ENCODE results near the gene DEDD. TPM values are rescaled to one million over a fixed set of nuclear protein-coding genes. Genes with fewer than 3 reads are reported as not detected.
A peak's percentile ranks its signal among the peaks of the same experiment; 100 is the strongest.

The DEDD gene
- total and polyA plus RNA-seq, 2 of the 13 experiments (the other 11 are each of a cell fraction or from before 2014, with no cell fraction given), result 12.6 to 27.8 TPM

- no peak for TF ChIP-seq SOX13 (IDR thresholded peaks at IDR 0.05)
- TF ChIP-seq SOX13 (CRISPR knock-in tag; conservative IDR thresholded peaks at IDR 0.05 in 1 of 2, IDR thresholded peaks at IDR 0.05 in 1 of 2), result no peak
- 0 out of 2 replicates have a peak, but pooled peaks have one; percentile 6 for TF ChIP-seq ZNF839 (CRISPR knock-in tag; IDR thresholded peaks at IDR 0.05; ENCODE audit: borderline replicate concordance)
- no peak for TF ChIP-seq ZNF18 (CRISPR knock-in tag; IDR thresholded peaks at IDR 0.05; ENCODE audit: insufficient replicate concordance)
- TF ChIP-seq ZFP91 (CRISPR knock-in tag; IDR thresholded peaks at IDR 0.05; ENCODE audit: borderline replicate concordance), result peak; percentile 72
- no peak; the same call in 1 of the 2 replicates for TF ChIP-seq ZNF414 (CRISPR knock-in tag; IDR thresholded peaks at IDR 0.05)
- TF ChIP-seq ZNF530 (CRISPR knock-in tag; IDR thresholded peaks at IDR 0.05; ENCODE audit: low read depth), result no peak
- TF ChIP-seq ZNF558 (CRISPR knock-in tag; IDR thresholded peaks at IDR 0.05; ENCODE audit: borderline replicate concordance), result peak; percentile 68; the same call in 1 of the 2 replicates
- no peak for TF ChIP-seq IRX3 (CRISPR knock-in tag; IDR thresholded peaks at IDR 0.05; ENCODE audit: borderline replicate concordance, low read depth)
- no peak for TF ChIP-seq BCLAF1 (IDR thresholded peaks at IDR 0.05)
- TF ChIP-seq ZNF703 (CRISPR knock-in tag; IDR thresholded peaks at IDR 0.05; ENCODE audit: borderline replicate concordance), result no peak
- TF ChIP-seq ZNF710 (CRISPR knock-in tag; IDR thresholded peaks at IDR 0.05; ENCODE audit: borderline replicate concordance), result no peak
- no peak for TF ChIP-seq ETS1 (CRISPR knock-in tag; IDR thresholded peaks at IDR 0.05)
- no peak for TF ChIP-seq TP53 (CRISPR knock-in tag; conservative IDR thresholded peaks at IDR 0.05)
- no peak for TF ChIP-seq SKI (IDR thresholded peaks at IDR 0.05; ENCODE audit: partially characterized antibody)
- TF ChIP-seq ZNF790 (CRISPR knock-in tag; IDR thresholded peaks at IDR 0.05; ENCODE audit: borderline replicate concordance), result no peak
- TF ChIP-seq IRF2 (CRISPR knock-in tag; IDR thresholded peaks at IDR 0.05), result no peak
- peak; percentile 91 for TF ChIP-seq BRD4 (CRISPR knock-in tag; IDR thresholded peaks at IDR 0.05)
Measured at GRCh38 chr1:161153682-161154337, 21.3 kb upstream of the DEDD start, which contains the start of gene UFC1 (continued).

Data from HepG2 (cell line).